HepG2 (cell line): ENCODE measurements around the gene MARK2. TPM values are rescaled to one million over a fixed set of nuclear protein-coding genes. Genes with fewer than 3 reads are reported as not detected.

Source experiments
- ATAC-seq: fragments of 200-7000 bp; cut with Tn5 transposase; 3 replicates; pipeline ENCODE4 v1.9.1; 2020; ENCODE audit warnings: mild to moderate bottlenecking, moderate library complexity
- BruUV-seq: library from RNA; stranded (reverse); fragments of 400-500 nt; replicated peaks from 2 replicates; lab custom pipeline; 2021; lab: Mats Ljungman, UMichigan
- CTCF ChIA-PET: fragments of 300-600 bp; formaldehyde crosslinking; extraction: SDS; loops from one replicate; lab custom pipeline; 2021; ENCODE audit warnings: low total read pairs, inconsistent platforms, low intra/inter-chr PET ratio; lab: Yijun Ruan, JAX
- POLR2A ChIA-PET: fragments of 350-600 bp; sonication (Branson Sonifier 250); formaldehyde crosslinking; loops from one replicate; lab custom pipeline; 2020; ENCODE audit warnings: antibody characterized with exemption, inconsistent platforms; lab: Yijun Ruan, JAX
- DNase-seq: peaks from one replicate; pipeline ENCODE4 v3.0.0-alpha.2; 2015; ENCODE audit warnings: low spot score
- FAIRE-seq: peaks from 3 replicates; lab custom pipeline; 2011; peaks lifted over from hg19 to GRCh38; lab: Jason Lieb, UNC
- H2AFZ ChIP-seq: one replicate; pipeline ENCODE4 v1.6.1; 2011; ENCODE audit warnings: low read length, inconsistent platforms
- H3K27ac ChIP-seq: fragments of 300-600 bp; 3 replicates; pipeline ENCODE4 v1.8.0; 2011; ENCODE audit warnings: mixed run types, mild to moderate bottlenecking, mixed read lengths, low read length, inconsistent platforms; ENCODE audit not compliant: insufficient read depth; ENCODE audit errors: extremely low read length
- H3K27me3 ChIP-seq, 2 experiments: fragments of 200-600 bp in 1 of 2; 2 replicates in 1 of 2; 3 replicates in 1 of 2; pipeline versions ENCODE4 v1.6.0 to v1.8.0; 2011; ENCODE audit warnings: low read length in 2 of 2, mild to moderate bottlenecking in 2 of 2, moderate library complexity in 2 of 2, inconsistent platforms in 1 of 2; ENCODE audit not compliant: insufficient read depth in 2 of 2, control insufficient read depth in 1 of 2
- H3K36me3 ChIP-seq, 2 experiments: fragments of 200-600 bp in 1 of 2; replicated peaks in 1 of 2; 2 replicates in 1 of 2; 3 replicates in 1 of 2; pipeline versions ENCODE4 v1.5.1 to v1.8.0; 2011; ENCODE audit warnings: low read length in 2 of 2, inconsistent platforms in 1 of 2; ENCODE audit not compliant: insufficient read depth in 2 of 2, control insufficient read depth in 1 of 2
- H3K4me1 ChIP-seq: 2 replicates; pipeline ENCODE4 v1.5.1; 2012; ENCODE audit warnings: low read length, inconsistent platforms; ENCODE audit not compliant: insufficient read depth
- H3K4me2 ChIP-seq: 2 replicates; pipeline ENCODE4 v1.6.0; 2011; ENCODE audit warnings: low read depth, low read length, inconsistent platforms
- H3K4me3 ChIP-seq, 3 experiments: fragments of 200-600 bp in 1 of 3; sonication (generic), shearing (Covaris generic) in 1 of 3; replicated peaks in 1 of 3; 2 replicates each; pipeline ENCODE4 v1.5.1; 2011 to 2016; ENCODE audit warnings: low read length in 3 of 3, inconsistent platforms in 2 of 3, low read depth in 2 of 3, mild to moderate bottlenecking in 2 of 3, control low read depth in 1 of 3, mixed read lengths in 1 of 3; ENCODE audit not compliant: insufficient read depth in 1 of 3
- H3K79me2 ChIP-seq: one replicate; pipeline ENCODE4 v1.6.1; 2011; ENCODE audit warnings: low read length, inconsistent platforms; ENCODE audit not compliant: insufficient read depth
- H3K9ac ChIP-seq: 2 replicates; pipeline ENCODE4 v1.6.0; 2011; ENCODE audit warnings: mild to moderate bottlenecking, low read depth, low read length, inconsistent platforms; ENCODE audit not compliant: insufficient read depth
- H3K9me3 ChIP-seq: 2 replicates; pipeline ENCODE4 v1.5.1; 2012; ENCODE audit warnings: mild to moderate bottlenecking, low read length
- H4K20me1 ChIP-seq: 2 replicates; pipeline ENCODE4 v1.6.0; 2011; ENCODE audit warnings: inconsistent platforms, mild to moderate bottlenecking, low read length, moderate library complexity; ENCODE audit not compliant: insufficient read depth
- ARID4A ChIP-seq: sonication (generic); formaldehyde crosslinking; IDR thresholded peaks from 2 replicates; pipeline ENCODE4 v1.5.0; 2020; ENCODE audit warnings: mild to moderate bottlenecking, missing genetic modification reagents, borderline replicate concordance
- ATF4 ChIP-seq, 2 experiments: fragments of 450-650 bp in 1 of 2; sonication (generic) in 1 of 2; formaldehyde crosslinking; IDR thresholded peaks; 2 replicates each; pipeline versions ENCODE4 v1.5.0 to v1.8.0; 2020 to 2022; ENCODE audit warnings: mild to moderate bottlenecking in 1 of 2, missing genetic modification reagents in 1 of 2
- HBP1 ChIP-seq: IDR thresholded peaks from 2 replicates; pipeline ENCODE4 v1.6.1; 2016; ENCODE audit warnings: low read depth, control low read depth
- KMT2A ChIP-seq: sonication (generic); formaldehyde crosslinking; IDR thresholded peaks from 2 replicates; pipeline ENCODE4 v1.4.0; 2020; ENCODE audit warnings: missing genetic modification reagents
- RCOR2 ChIP-seq: IDR thresholded peaks from 2 replicates; pipeline ENCODE4 v1.6.1; 2016; ENCODE audit warnings: missing biosample characterization, missing genetic modification reagents
- RFX1 ChIP-seq: fragments of 450-650 bp; IDR thresholded peaks from 2 replicates; pipeline ENCODE4 v1.6.1; 2017
- RFX5 ChIP-seq: IDR thresholded peaks from 2 replicates; pipeline ENCODE4 v1.6.1; 2011; ENCODE audit warnings: low read depth, low read length, improper control_type of control experiment
- ZNF441 ChIP-seq: sonication (generic); formaldehyde crosslinking; IDR thresholded peaks from 2 replicates; pipeline ENCODE4 v1.7.0; 2021; ENCODE audit warnings: missing genetic modification reagents, borderline replicate concordance
- ZNF549 ChIP-seq: sonication (generic); formaldehyde crosslinking; IDR thresholded peaks from 2 replicates; pipeline ENCODE4 v1.5.0; 2020; ENCODE audit warnings: missing genetic modification reagents
- ZNF704 ChIP-seq: sonication (generic); formaldehyde crosslinking; IDR thresholded peaks from 2 replicates; pipeline ENCODE4 v1.8.1; 2023; ENCODE audit warnings: mild to moderate bottlenecking, inconsistent platforms, moderate library complexity, missing genetic modification reagents, borderline replicate concordance
- ZNF747 ChIP-seq: sonication (generic); formaldehyde crosslinking; IDR thresholded peaks from 2 replicates; pipeline ENCODE4 v1.8.1; 2023; ENCODE audit warnings: missing genetic modification reagents, mild to moderate bottlenecking, borderline replicate concordance
- ZNF776 ChIP-seq: sonication (generic); formaldehyde crosslinking; IDR thresholded peaks from 2 replicates; pipeline ENCODE4 v1.4.0; 2020; ENCODE audit warnings: mild to moderate bottlenecking, missing genetic modification reagents
- ZNF782 ChIP-seq: sonication (generic); formaldehyde crosslinking; IDR thresholded peaks from 2 replicates; pipeline ENCODE4 v1.4.0; 2020; ENCODE audit warnings: missing genetic modification reagents, mild to moderate bottlenecking, borderline replicate concordance
- WGBS: methylation state at CpG from one replicate; pipeline ENCODE4 v1.1.6; 2017; ENCODE audit warnings: low lambda C conversion rate; 5-methylcytosine and 5-hydroxymethylcytosine counted together
- in situ Hi-C: cut with HindIII; loops from 2 replicates; pipeline ENCODE4 v1.10.0; 2017; ENCODE audit warnings: low pct_unique_long_range_greater_than_20kb; ENCODE audit not compliant: extremely low pct_ligation_motif_present
- intact Hi-C: fragments of 100-400 bp; cut with micrococcal nuclease; formaldehyde crosslinking; loops from one replicate; pipeline ENCODE4 v1.10.0; 2022; ENCODE audit not compliant: unreplicated experiment
- polyA plus RNA-seq, 8 experiments: library from polyadenylated mRNA; depleted of rRNA in 3 of 8; stranded (reverse) in 7 of 8; unstranded in 1 of 8; fragments of >200 nt; fragmentation: Illumina TruSeq in 4 of 8; extraction: Trizol in 4 of 8; gene quantifications; 2 replicates each; pipeline versions ENCODE4 v1.2.1 to v1.2.3, GENCODE V29; 2011 to 2016; ENCODE audit warnings: low read depth in 4 of 8, missing spikeins in 1 of 8, mixed read lengths in 1 of 8; ENCODE audit not compliant: insufficient read depth in 1 of 8
- total RNA-seq, 5 experiments: library from RNA; depleted of rRNA; stranded (reverse); fragments of >200 nt; fragmentation: Illumina TruSeq; extraction: Trizol; gene quantifications; 2 replicates each; pipeline ENCODE4 v1.2.3, GENCODE V29; 2016; ENCODE audit warnings: low read depth in 1 of 5
- TF ChIP-seq, protein P1 (sequence below): sonication (generic); formaldehyde crosslinking; IDR thresholded peaks from 2 replicates; pipeline ENCODE4; 2020; ENCODE audit warnings: missing genetic modification reagents, mild to moderate bottlenecking, borderline replicate concordance

MARK2 gene
- total and polyA plus RNA-seq, 2 of the 13 experiments (the other 11 are each of a cell fraction or from before 2014, with no cell fraction given), result 13.5 to 13.9 TPM

DNA sequence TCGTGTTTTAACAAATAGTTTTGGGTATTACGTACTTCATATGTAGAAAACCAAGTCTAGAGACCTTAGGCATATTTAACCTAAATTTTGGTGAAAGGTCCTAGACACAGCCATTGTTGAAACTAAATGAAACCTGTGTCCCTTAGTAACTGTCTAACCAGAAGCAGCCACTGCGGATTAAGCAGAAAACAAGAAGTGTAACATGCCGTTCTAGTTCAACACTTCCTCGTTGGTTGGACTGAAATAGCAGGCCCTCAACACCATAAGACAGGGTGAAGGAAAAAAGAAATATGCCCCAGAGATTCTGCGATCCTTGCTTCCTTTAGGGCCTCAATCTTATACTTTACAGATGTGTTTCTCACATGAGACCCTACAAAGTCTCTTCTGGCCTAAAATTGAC lies 101.9 kb downstream of the MARK2 start:
- BruUV-seq, result TSS peak; percentile 52
- Histone ChIP-seq H3K4me2 (no peak overlapping the region), H3K79me2 (peaks cover 41% of the 10 kb centered on the region), H3K36me3 (no peaks in the 10 kb centered on the region), H3K27me3 (no peaks in the 10 kb centered on the region; a peak in 1 of 5 replicates), H3K4me1 (peaks cover 48% of the 10 kb centered on the region), H2AFZ (no peak overlapping the region), H3K27ac (no peak overlapping the region), H3K9me3 (no peaks in the 10 kb centered on the region), H3K4me3 (no peak overlapping the region), H4K20me1 (peaks cover 11% of the 10 kb centered on the region; the same call in 1 of the 2 replicates), H3K9ac (no peak overlapping the region)
- ATAC-seq (no peak), DNase-seq (no peak), FAIRE-seq (no peak)
- in situ Hi-C loops (loop anchor here (10.0 kb wide), 1 partner anchor 106 kb away; the partner anchor contains the start of gene MARK2), intact Hi-C loops (no loop called here)
- CTCF ChIA-PET, result no interaction called here
- POLR2A ChIA-PET, result no interaction called here
- 95% methylated on average over 6 of the region's 6 CpGs for WGBS
- TF ChIP-seq ZNF747 (CRISPR knock-in tag), result no peak
- no peak for TF ChIP-seq ATF4 (CRISPR knock-in tag; IDR thresholded peaks at IDR 0.05)
- no peak for TF ChIP-seq ZNF704
- no peak for TF ChIP-seq RFX5
- no peak for TF ChIP-seq RCOR2 (CRISPR knock-in tag)
- no peak for TF ChIP-seq RFX1
- TF ChIP-seq ARID4A (CRISPR knock-in tag), result no peak
- TF ChIP-seq KMT2A (CRISPR knock-in tag), result no peak
- no peak for TF ChIP-seq ZNF441 (CRISPR knock-in tag)
- TF ChIP-seq ZNF549 (CRISPR knock-in tag), result no peak
- no peak for TF ChIP-seq ZNF776 (CRISPR knock-in tag)
- TF ChIP-seq HBP1 (CRISPR knock-in tag), result no peak
- no peak for TF ChIP-seq ZNF782
- TF ChIP-seq, protein P1, sequence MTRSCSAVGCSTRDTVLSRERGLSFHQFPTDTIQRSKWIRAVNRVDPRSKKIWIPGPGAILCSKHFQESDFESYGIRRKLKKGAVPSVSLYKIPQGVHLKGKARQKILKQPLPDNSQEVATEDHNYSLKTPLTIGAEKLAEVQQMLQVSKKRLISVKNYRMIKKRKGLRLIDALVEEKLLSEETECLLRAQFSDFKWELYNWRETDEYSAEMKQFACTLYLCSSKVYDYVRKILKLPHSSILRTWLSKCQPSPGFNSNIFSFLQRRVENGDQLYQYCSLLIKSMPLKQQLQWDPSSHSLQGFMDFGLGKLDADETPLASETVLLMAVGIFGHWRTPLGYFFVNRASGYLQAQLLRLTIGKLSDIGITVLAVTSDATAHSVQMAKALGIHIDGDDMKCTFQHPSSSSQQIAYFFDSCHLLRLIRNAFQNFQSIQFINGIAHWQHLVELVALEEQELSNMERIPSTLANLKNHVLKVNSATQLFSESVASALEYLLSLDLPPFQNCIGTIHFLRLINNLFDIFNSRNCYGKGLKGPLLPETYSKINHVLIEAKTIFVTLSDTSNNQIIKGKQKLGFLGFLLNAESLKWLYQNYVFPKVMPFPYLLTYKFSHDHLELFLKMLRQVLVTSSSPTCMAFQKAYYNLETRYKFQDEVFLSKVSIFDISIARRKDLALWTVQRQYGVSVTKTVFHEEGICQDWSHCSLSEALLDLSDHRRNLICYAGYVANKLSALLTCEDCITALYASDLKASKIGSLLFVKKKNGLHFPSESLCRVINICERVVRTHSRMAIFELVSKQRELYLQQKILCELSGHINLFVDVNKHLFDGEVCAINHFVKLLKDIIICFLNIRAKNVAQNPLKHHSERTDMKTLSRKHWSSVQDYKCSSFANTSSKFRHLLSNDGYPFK (CRISPR knock-in tag), result no peak
